ENCODE data around the gene LTBP1.

Gene LTBP1

GRCh38 chr2:33107690-33108482 is 161.1 kb downstream of the LTBP1 start:
- no peak for ATAC-seq
- Mint-ChIP-seq H3K9me3 (no peaks in the 10 kb centered on the region), H3K4me1 (no peaks in the 10 kb centered on the region), H3K27ac (no peak overlapping the region), H3K4me3 (no peak overlapping the region), H3K36me3 (no peaks in the 10 kb centered on the region)
- no peak for DNase-seq (ENCODE audit: low spot score in 2 of 2)

- ATAC-seq, result no peak
- Mint-ChIP-seq H3K27ac (no peak overlapping the region), H3K36me3 (no peaks in the 10 kb centered on the region), H3K4me1 (no peaks in the 10 kb centered on the region), H3K4me3 (no peak overlapping the region), H3K9me3 (no peaks in the 10 kb centered on the region)
- no peak for DNase-seq (ENCODE audit: low spot score in 2 of 2)
These were observed 162.0 kb downstream of the LTBP1 start for GRCh38 chr2:33108483-33109443.

- Mint-ChIP-seq H3K9me3 (no peaks in the 10 kb centered on the region), H3K4me3 (no peak overlapping the region), H3K36me3 (no peaks in the 10 kb centered on the region), H3K4me1 (no peaks in the 10 kb centered on the region), H3K27ac (no peak overlapping the region)
- ATAC-seq (no peak), DNase-seq (ENCODE audit: low spot score in 2 of 2) (no peak)
These were observed 163.7 kb downstream of the LTBP1 start for GRCh38 chr2:33110461-33110860.

- no peaks in the 10 kb centered on the region for H3K9me3 Mint-ChIP-seq
- H3K27ac Mint-ChIP-seq, result no peak overlapping the region
- no peaks in the 10 kb centered on the region for H3K36me3 Mint-ChIP-seq
- no peaks in the 10 kb centered on the region for H3K4me1 Mint-ChIP-seq
- DNase-seq (ENCODE audit: low spot score in 2 of 2), result no peak
- H3K4me3 Mint-ChIP-seq, result no peak overlapping the region
- ATAC-seq, result no peak
These were observed 164.3 kb downstream of the LTBP1 start for GRCh38 chr2:33111002-33111446.

- no peak overlapping the region for H3K27ac Mint-ChIP-seq
- no peaks in the 10 kb centered on the region for H3K4me1 Mint-ChIP-seq
- H3K4me3 Mint-ChIP-seq, result no peak overlapping the region
- ATAC-seq (no peak), DNase-seq (ENCODE audit: low spot score in 2 of 2) (no peak)
- no peaks in the 10 kb centered on the region for H3K9me3 Mint-ChIP-seq
- no peaks in the 10 kb centered on the region for H3K36me3 Mint-ChIP-seq
These were observed 168.4 kb downstream of the LTBP1 start for GRCh38 chr2:33115196-33115595.

- ATAC-seq, result no peak
- no peaks in the 10 kb centered on the region for H3K36me3 Mint-ChIP-seq
- no peaks in the 10 kb centered on the region for H3K4me1 Mint-ChIP-seq
- H3K9me3 Mint-ChIP-seq, result no peaks in the 10 kb centered on the region
- no peak overlapping the region for H3K27ac Mint-ChIP-seq
- DNase-seq (ENCODE audit: low spot score in 2 of 2), result no peak
- no peak overlapping the region for H3K4me3 Mint-ChIP-seq
These were observed 169.0 kb downstream of the LTBP1 start for GRCh38 chr2:33115728-33116127.

GRCh38 chr2:33116799-33117198 is 170.0 kb downstream of the LTBP1 start:
- Mint-ChIP-seq H3K4me1 (no peaks in the 10 kb centered on the region), H3K9me3 (no peaks in the 10 kb centered on the region), H3K27ac (no peak overlapping the region), H3K36me3 (no peaks in the 10 kb centered on the region), H3K4me3 (no peak overlapping the region)
- no peak for ATAC-seq
- no peak for DNase-seq (ENCODE audit: low spot score in 2 of 2)

- H3K4me3 Mint-ChIP-seq, result no peak overlapping the region
- H3K27ac Mint-ChIP-seq, result no peak overlapping the region
These were observed 171.9 kb downstream of the LTBP1 start for GRCh38 chr2:33118651-33119050.

GRCh38 chr2:33121416-33121815 is 174.7 kb downstream of the LTBP1 start:
- no peak for ATAC-seq
- Mint-ChIP-seq H3K9me3 (no peaks in the 10 kb centered on the region), H3K4me1 (no peaks in the 10 kb centered on the region), H3K36me3 (no peaks in the 10 kb centered on the region), H3K4me3 (no peak overlapping the region), H3K27ac (no peak overlapping the region)
- DNase-seq (ENCODE audit: low spot score in 2 of 2), result no peak

More at GRCh38 chr2:33118651-33119050, 171.9 kb downstream of the LTBP1 start:
- no peak for DNase-seq (ENCODE audit: low spot score in 2 of 2)
- H3K36me3 Mint-ChIP-seq, result no peaks in the 10 kb centered on the region
- ATAC-seq, result no peak
- no peaks in the 10 kb centered on the region for H3K4me1 Mint-ChIP-seq
- H3K9me3 Mint-ChIP-seq, result no peaks in the 10 kb centered on the region

- DNase-seq (ENCODE audit: low spot score in 2 of 2), result no peak
These were observed 175.2 kb downstream of the LTBP1 start for GRCh38 chr2:33121925-33122324.

GRCh38 chr2:33122726-33123125 is 176.0 kb downstream of the LTBP1 start:
- DNase-seq (ENCODE audit: low spot score in 2 of 2), result no peak
- no peaks in the 10 kb centered on the region for H3K36me3 Mint-ChIP-seq

More at GRCh38 chr2:33121925-33122324, 175.2 kb downstream of the LTBP1 start:
- no peak overlapping the region for H3K27ac Mint-ChIP-seq
- no peak overlapping the region for H3K4me3 Mint-ChIP-seq
- H3K36me3 Mint-ChIP-seq, result no peaks in the 10 kb centered on the region
- H3K4me1 Mint-ChIP-seq, result no peaks in the 10 kb centered on the region
- no peaks in the 10 kb centered on the region for H3K9me3 Mint-ChIP-seq
- no peak for ATAC-seq

GRCh38 chr2:33123216-33123615 is 176.5 kb downstream of the LTBP1 start:
- H3K27ac Mint-ChIP-seq, result no peak overlapping the region
- no peak for ATAC-seq
- no peaks in the 10 kb centered on the region for H3K4me1 Mint-ChIP-seq
- H3K9me3 Mint-ChIP-seq, result no peaks in the 10 kb centered on the region
- no peak for DNase-seq (ENCODE audit: low spot score in 2 of 2)
- H3K4me3 Mint-ChIP-seq, result no peak overlapping the region
- H3K36me3 Mint-ChIP-seq, result no peaks in the 10 kb centered on the region

More at GRCh38 chr2:33122726-33123125, 176.0 kb downstream of the LTBP1 start:
- no peaks in the 10 kb centered on the region for H3K4me1 Mint-ChIP-seq
- H3K27ac Mint-ChIP-seq, result no peak overlapping the region
- no peak for ATAC-seq
- H3K4me3 Mint-ChIP-seq, result no peak overlapping the region
- no peaks in the 10 kb centered on the region for H3K9me3 Mint-ChIP-seq

GRCh38 chr2:33126552-33126951 is 179.8 kb downstream of the LTBP1 start:
- no peak for ATAC-seq
- no peak for DNase-seq (ENCODE audit: low spot score in 2 of 2)
- Mint-ChIP-seq H3K27ac (no peak overlapping the region), H3K9me3 (no peaks in the 10 kb centered on the region), H3K36me3 (no peaks in the 10 kb centered on the region), H3K4me1 (no peaks in the 10 kb centered on the region), H3K4me3 (no peak overlapping the region)

- no peak for DNase-seq (ENCODE audit: low spot score in 2 of 2)
- no peak for ATAC-seq
- no peaks in the 10 kb centered on the region for H3K9me3 Mint-ChIP-seq
- H3K4me3 Mint-ChIP-seq, result no peak overlapping the region
- no peaks in the 10 kb centered on the region for H3K36me3 Mint-ChIP-seq
- no peak overlapping the region for H3K27ac Mint-ChIP-seq
- H3K4me1 Mint-ChIP-seq, result no peaks in the 10 kb centered on the region
These were observed 180.2 kb downstream of the LTBP1 start for GRCh38 chr2:33126958-33127357.

GRCh38 chr2:33129263-33130053 is 182.7 kb downstream of the LTBP1 start:
- Mint-ChIP-seq H3K4me3 (no peak overlapping the region), H3K9me3 (no peaks in the 10 kb centered on the region), H3K4me1 (no peaks in the 10 kb centered on the region), H3K36me3 (no peaks in the 10 kb centered on the region), H3K27ac (no peak overlapping the region)
- DNase-seq (ENCODE audit: low spot score in 2 of 2) (no peak), ATAC-seq (no peak)
